Epithelial cell of esophagus (primary cell): ENCODE measurements around the gene ACER3.

ENCODE experiments used
- DNase-seq: peaks from one replicate; pipeline ENCODE4 v3.0.0; 2010; ENCODE audit warnings: low read depth
- H3K4me3 ChIP-seq: 2 replicates; pipeline ENCODE4 v1.5.1; 2011; ENCODE audit warnings: mild to moderate bottlenecking, low read length, control low read depth
- CTCF ChIP-seq: IDR thresholded peaks from 2 replicates; pipeline ENCODE4 v1.5.1; 2011; ENCODE audit warnings: low read depth, mild to moderate bottlenecking, low read length, control low read depth, inconsistent platforms; ENCODE audit not compliant: insufficient read depth; ENCODE audit errors: missing control alignments

The ACER3 gene

GRCh38 chr11:76972051-76972450 lies 111.3 kb downstream of the ACER3 start:
- DNase-seq = no peak
- no peak for TF ChIP-seq CTCF
- H3K4me3 ChIP-seq = no peak overlapping the region

GRCh38 chr11:76974179-76974891 lies 113.6 kb downstream of the ACER3 start:
- no peak overlapping the region for H3K4me3 ChIP-seq
- no peak for TF ChIP-seq CTCF
- no peak for DNase-seq

GRCh38 chr11:76975513-76975912 lies 114.8 kb downstream of the ACER3 start:
- peak; percentile 49 for DNase-seq
- no peak for TF ChIP-seq CTCF
- no peak overlapping the region for H3K4me3 ChIP-seq

GRCh38 chr11:76977791-76978190 lies 117.1 kb downstream of the ACER3 start:
- DNase-seq = no peak
- no peak overlapping the region for H3K4me3 ChIP-seq
- no peak for TF ChIP-seq CTCF

- no peak for TF ChIP-seq CTCF
- no peak for DNase-seq
- H3K4me3 ChIP-seq = no peak overlapping the region
These were observed 117.5 kb downstream of the ACER3 start for GRCh38 chr11:76978239-76978638.

- no peak for DNase-seq
- no peak for TF ChIP-seq CTCF
- no peak overlapping the region for H3K4me3 ChIP-seq
These were observed 118.1 kb downstream of the ACER3 start for GRCh38 chr11:76978818-76979217.

GRCh38 chr11:76980196-76980595 lies 119.5 kb downstream of the ACER3 start:
- DNase-seq = no peak
- H3K4me3 ChIP-seq = no peak overlapping the region
- no peak for TF ChIP-seq CTCF
